GM21825 (cell line): ENCODE results near the gene FBXW10.
A peak's percentile ranks its signal among the peaks of the same experiment; 100 is the strongest.
"Not testable (repeated sequence)": the region's sequence is repeated elsewhere in the genome, so short reads cannot be mapped to it uniquely, and the experiment has no call there.

ENCODE experiments used
- ATAC-seq: cut with Tn5 transposase; IDR thresholded peaks from one replicate; pipeline ENCODE4 v1.9.1; 2021; ENCODE audit warnings: mild to moderate bottlenecking, moderate library complexity; ENCODE audit not compliant: unreplicated experiment

Gene FBXW10

GRCh38 chr17:18753829-18754409, 10.1 kb downstream of the FBXW10 start:
- not testable (repeated sequence) for ATAC-seq

- not testable (repeated sequence) for ATAC-seq
Observed at GRCh38 chr17:18755969-18756368, 12.1 kb downstream of the FBXW10 start.

GRCh38 chr17:18757368-18758044, 13.7 kb downstream of the FBXW10 start:
- ATAC-seq = not testable (repeated sequence)

- ATAC-seq = not testable (repeated sequence)
Observed at GRCh38 chr17:18758344-18758743, 14.5 kb downstream of the FBXW10 start.

GRCh38 chr17:18760221-18760620, 16.4 kb downstream of the FBXW10 start:
- ATAC-seq = not testable (repeated sequence)

GRCh38 chr17:18770572-18770971, 26.7 kb downstream of the FBXW10 start:
- not testable (repeated sequence) for ATAC-seq

GRCh38 chr17:18771066-18771465, 27.2 kb downstream of the FBXW10 start:
- not testable (repeated sequence) for ATAC-seq

- no peak for ATAC-seq
Observed at GRCh38 chr17:18772471-18772870, 28.6 kb downstream of the FBXW10 start.

GRCh38 chr17:18780991-18781718, 37.3 kb downstream of the FBXW10 start, which contains the start of gene TVP23B:
Gene TVP23B (plus strand): TSS chr17:18781183. CDS start chr17:18781294, 111 bp downstream.
- ATAC-seq = peak; percentile 98

- not testable (repeated sequence) for ATAC-seq
Observed at GRCh38 chr17:18781805-18782204, 38.0 kb downstream of the FBXW10 start.

- not testable (repeated sequence) for ATAC-seq
Observed at GRCh38 chr17:18785933-18786332, 42.1 kb downstream of the FBXW10 start.

GRCh38 chr17:18786890-18787289, 43.0 kb downstream of the FBXW10 start:
- ATAC-seq = not testable (repeated sequence)

- ATAC-seq = not testable (repeated sequence)
Observed at GRCh38 chr17:18791402-18791801, 47.5 kb downstream of the FBXW10 start.

- not testable (repeated sequence) for ATAC-seq
Observed at GRCh38 chr17:18794841-18795240, 51.0 kb downstream of the FBXW10 start.

GRCh38 chr17:18796887-18797286, 53.0 kb downstream of the FBXW10 start:
- not testable (repeated sequence) for ATAC-seq

GRCh38 chr17:18803458-18804245, 59.8 kb downstream of the FBXW10 start:
- not testable (repeated sequence) for ATAC-seq

GRCh38 chr17:18815924-18816323, 72.1 kb downstream of the FBXW10 start:
- not testable (repeated sequence) for ATAC-seq

- not testable (repeated sequence) for ATAC-seq
Observed at GRCh38 chr17:18816489-18817371, 72.9 kb downstream of the FBXW10 start.

GRCh38 chr17:18821430-18821829, 77.6 kb downstream of the FBXW10 start:
- ATAC-seq = not testable (repeated sequence)

- not testable (repeated sequence) for ATAC-seq
Observed at GRCh38 chr17:18827613-18828012, 83.8 kb downstream of the FBXW10 start.
